LNCAP (cell line): ENCODE measurements around the gene MYL5.

Source experiments
- TF ChIP-seq, protein P1 (sequence below): fragments of 450-650 bp; IDR thresholded peaks from 2 replicates; pipeline ENCODE4 v1.5.1; 2017; ENCODE audit warnings: mild to moderate bottlenecking

MYL5 gene

DNA sequence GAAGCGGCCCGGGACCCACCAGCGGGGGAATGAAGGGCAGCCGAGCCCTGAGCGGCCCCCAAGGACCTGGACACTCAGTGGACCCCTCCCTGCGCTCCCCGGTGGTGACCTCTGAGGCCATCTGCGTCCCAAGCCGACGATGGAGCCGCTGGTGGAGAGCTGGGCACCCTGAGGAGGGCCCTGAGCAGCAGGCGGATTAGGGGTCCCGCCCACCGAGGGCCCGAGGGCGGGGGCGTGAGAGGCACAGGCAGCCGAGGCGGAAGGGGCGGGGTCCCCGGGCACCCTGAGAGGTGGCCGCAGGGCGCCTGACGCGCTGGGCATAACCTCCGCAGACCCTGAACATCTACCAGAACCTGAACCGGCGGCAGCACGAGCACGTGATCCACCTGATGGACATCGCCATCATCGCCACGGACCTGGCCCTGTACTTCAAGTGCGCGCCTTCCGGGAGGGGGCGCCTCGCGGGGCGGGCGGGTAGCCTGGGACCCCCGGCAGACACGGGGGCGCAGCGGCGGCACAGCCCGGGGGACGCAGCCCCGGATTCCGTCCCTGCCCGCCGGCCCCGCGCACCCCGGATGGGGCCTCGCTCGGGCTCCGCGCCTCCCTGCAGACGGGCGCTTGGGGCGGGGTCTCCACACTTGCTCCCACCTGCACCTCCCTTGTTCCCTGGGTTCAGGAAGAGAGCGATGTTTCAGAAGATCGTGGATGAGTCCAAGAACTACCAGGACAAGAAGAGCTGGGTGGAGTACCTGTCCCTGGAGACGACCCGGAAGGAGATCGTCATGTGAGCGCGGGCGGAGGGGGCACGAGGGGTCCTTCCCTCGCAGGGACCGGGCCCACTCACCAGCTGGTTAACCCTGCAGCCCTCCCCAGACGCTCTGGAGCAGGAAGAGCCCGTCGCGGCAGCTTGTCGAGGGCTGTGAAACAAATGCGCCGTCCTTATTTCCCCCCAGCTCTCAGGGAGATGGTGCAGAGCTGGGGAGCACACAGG is 10.6 kb upstream of the MYL5 start:
- TF ChIP-seq, protein P1, sequence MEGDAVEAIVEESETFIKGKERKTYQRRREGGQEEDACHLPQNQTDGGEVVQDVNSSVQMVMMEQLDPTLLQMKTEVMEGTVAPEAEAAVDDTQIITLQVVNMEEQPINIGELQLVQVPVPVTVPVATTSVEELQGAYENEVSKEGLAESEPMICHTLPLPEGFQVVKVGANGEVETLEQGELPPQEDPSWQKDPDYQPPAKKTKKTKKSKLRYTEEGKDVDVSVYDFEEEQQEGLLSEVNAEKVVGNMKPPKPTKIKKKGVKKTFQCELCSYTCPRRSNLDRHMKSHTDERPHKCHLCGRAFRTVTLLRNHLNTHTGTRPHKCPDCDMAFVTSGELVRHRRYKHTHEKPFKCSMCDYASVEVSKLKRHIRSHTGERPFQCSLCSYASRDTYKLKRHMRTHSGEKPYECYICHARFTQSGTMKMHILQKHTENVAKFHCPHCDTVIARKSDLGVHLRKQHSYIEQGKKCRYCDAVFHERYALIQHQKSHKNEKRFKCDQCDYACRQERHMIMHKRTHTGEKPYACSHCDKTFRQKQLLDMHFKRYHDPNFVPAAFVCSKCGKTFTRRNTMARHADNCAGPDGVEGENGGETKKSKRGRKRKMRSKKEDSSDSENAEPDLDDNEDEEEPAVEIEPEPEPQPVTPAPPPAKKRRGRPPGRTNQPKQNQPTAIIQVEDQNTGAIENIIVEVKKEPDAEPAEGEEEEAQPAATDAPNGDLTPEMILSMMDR: no peak

DNA sequence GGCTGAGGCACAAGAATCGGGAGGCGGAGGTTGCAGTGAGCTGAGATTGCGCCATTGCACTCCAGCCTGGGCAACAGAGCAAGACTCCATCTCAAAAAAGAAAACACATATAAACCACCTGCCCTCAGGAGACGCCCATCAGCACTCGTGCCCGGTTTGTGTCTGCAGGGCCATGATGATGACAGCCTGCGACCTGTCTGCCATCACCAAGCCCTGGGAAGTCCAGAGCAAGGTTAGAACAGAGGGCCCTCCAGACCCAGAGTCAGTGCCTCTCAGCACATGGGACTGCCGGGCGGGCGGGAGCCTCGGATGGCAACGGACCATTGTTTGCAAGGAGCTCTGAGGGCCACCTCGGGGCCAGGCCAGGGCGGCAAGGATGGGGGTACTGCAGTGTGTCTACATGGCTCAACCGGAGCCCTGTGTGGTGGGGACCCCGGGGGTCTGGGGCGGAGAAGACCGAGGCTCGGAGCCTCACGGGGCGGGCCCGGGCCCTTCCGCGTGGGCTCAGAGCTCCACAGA is 9.6 kb upstream of the MYL5 start:
- TF ChIP-seq, protein P1: no peak

DNA sequence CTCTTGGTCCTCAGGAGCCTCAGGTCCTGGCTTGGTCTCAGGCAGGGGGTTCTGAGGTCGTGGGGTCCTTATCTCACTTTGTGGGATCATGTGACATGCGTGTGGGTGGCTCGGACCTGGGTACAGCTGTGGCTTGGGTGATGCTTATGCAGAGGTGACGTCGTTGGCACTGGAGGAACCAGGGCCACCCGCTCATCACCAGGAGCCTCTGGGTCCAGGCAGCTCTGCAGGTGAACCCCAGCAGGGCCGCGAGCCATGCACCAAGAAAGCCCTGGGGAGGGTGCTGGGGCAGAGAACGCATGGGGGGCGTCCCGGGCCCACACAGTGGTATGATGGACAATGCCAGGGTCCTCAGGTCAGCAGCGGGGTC is 9.0 kb upstream of the MYL5 start:
- TF ChIP-seq, protein P1: no peak

DNA sequence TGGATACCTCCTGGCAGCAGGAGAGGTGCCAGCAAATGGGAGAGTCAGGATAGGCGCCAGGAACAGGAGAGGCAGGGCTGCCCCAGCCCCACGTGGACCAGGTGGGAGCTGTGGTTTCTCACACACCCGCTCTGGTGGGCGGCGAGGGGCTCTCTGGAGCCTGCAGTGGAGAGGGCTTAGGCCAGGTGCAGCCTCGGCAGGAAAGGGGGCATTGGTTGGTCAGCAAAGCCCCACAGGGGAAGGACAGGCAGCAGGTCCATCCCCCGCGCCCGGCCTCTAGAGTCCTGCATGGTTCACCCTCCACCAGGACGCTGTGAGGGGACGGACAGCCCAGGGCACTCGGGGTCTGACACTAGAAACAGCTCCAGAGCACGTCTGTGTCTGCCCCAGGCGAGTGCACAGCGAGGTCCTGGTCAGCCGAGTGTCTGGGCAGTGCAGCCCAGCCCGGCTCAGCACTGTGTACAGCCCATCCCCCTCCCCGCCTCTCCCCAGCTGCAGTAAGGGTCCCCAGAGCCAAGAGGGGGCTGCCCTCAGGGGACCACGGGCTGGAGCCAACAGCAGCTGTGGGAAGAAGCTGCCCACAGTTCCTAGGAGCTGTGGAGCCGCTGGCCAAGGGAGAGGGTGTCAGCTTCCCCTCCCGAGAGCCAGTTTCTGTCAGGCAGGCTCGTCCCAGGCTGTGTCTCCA is 8.4 kb upstream of the MYL5 start:
- TF ChIP-seq, protein P1: no peak

DNA sequence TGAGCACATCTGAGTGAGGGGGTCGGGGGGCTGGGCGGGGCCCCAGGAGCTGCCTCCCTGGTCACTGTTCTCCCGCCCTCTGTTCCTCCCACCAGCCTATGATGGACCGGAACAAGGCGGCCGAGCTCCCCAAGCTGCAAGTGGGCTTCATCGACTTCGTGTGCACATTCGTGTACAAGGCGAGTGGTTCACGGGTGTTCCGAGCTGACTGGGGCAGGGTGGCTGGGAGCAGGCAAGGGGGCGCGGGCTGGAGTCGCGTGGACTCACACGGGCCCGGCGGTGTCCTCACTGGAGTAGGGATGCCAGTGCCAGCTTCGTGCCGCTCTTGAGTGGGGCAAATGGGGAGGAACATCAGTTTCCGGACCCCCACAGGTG is 7.9 kb upstream of the MYL5 start:
- TF ChIP-seq, protein P1: no peak

DNA sequence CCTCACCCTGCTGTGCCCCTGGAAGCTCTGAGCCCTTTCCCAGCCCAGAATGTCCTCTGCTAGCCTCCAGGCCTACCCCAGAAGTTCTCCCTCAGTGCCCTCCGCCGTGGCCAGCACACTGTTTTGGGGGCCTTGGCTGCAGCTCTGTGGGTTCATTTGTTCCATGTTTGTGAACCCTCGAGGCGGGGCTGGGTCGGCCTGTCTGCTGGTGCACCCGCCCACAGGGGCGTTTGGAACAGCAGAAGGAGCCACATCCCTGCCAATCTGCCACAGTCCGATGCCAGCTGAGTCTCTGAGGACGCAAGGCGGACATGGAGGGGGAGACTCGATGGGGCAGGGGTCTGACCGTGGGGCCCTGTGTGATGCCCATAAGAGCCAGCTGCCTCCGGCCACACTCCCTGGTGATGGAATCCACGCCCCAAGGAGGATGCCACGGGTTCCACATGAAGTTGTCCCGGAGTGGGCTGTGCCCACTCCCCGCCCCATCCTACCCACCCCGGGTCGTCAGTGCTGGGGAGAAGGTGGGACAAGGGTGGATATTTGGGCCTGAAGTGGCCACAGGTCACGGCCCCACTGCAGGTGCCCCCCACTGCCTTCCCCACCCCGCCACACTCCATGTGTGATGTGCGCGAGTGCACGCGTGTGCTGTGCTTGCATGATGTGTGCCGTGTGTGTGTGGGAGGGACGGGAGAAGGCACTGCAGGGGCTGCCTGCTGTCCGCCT is 7.4 kb upstream of the MYL5 start:
- TF ChIP-seq, protein P1: no peak

DNA sequence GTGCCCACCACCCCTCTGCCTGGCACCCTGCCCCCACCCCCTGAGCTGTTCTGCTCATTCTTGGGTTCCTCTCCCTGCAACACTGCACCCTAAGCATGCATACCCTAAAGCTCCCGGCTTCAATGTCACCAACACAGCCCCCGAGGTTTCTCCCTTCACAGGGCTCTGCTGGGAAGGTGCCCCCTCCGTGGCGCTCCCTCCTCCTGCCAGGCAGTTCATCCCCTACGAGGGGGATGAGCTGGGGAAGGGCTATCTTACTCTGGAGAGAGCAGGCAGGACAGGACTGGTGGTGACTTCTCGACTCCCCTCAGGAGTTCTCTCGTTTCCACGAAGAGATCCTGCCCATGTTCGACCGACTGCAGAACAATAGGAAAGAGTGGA is 6.8 kb upstream of the MYL5 start:
- TF ChIP-seq, protein P1: no peak
